Measurements from ENCODE around the gene CDKL2.
"Not testable (repeated sequence)": the region's sequence is repeated elsewhere in the genome, so short reads cannot be mapped to it uniquely, and the experiment has no call there.

Gene CDKL2

DNA sequence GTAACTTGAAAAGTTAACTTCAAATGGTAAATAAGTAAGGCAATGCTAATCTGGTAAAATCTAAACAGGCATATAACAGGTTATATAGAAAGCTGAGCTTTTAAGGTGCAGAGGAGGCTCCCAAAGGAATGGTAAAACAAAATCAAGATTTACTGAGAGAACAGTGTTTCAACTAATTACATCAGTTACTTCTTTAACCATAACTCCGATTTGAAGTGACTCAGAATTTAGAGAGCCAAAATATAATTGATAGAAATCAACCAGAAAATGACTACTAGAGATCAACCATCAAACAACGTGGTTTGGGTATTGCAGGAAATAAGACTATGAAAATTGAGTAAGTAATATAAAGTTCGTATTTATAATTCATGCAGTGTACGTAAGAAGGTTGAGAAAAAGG lies 36.0 kb upstream of the CDKL2 start:
- no peak for TF ChIP-seq CTCF (IDR thresholded peaks at IDR 0.05; ENCODE audit: borderline replicate concordance, extremely low read depth, low read length, poor library complexity, severe bottlenecking)
- no peak for TF ChIP-seq EZH2 (IDR thresholded peaks at IDR 0.05; ENCODE audit: borderline replicate concordance, low read depth, low read length, severe bottlenecking)
- H3K79me2 ChIP-seq (ENCODE audit: insufficient read depth, low read length) = peaks cover 99% of the 10 kb centered on the region
- no peak overlapping the region for H3K4me3 ChIP-seq (ENCODE audit: low read depth in 1 of 2, low read length in 2 of 2)
- no peaks in the 10 kb centered on the region for H3K27me3 ChIP-seq (ENCODE audit: insufficient read depth, low read length, poor library complexity)
- peaks cover 93% of the 10 kb centered on the region for H4K20me1 ChIP-seq (ENCODE audit: insufficient read depth, low read length)
- DNase-seq = no peak
- H3K27ac ChIP-seq (ENCODE audit: low read length) = no peak overlapping the region
- ATAC-seq (ENCODE audit: insufficient read depth, low read depth) = no peak
- no peak overlapping the region for H3K9ac ChIP-seq (ENCODE audit: low read depth, low read length)
- H3K4me1 ChIP-seq (ENCODE audit: insufficient read depth, low read length) = peaks cover 39% of the 10 kb centered on the region
- no peaks in the 10 kb centered on the region for H3K9me3 ChIP-seq (ENCODE audit: insufficient read depth, low read length, severe bottlenecking)
- H2AFZ ChIP-seq (ENCODE audit: low read depth, low read length) = no peak overlapping the region
- peak overlapping the region; percentile 40; the same call in 1 of the 2 replicates for H3K4me2 ChIP-seq (ENCODE audit: insufficient read depth, low read length)
- H3K36me3 ChIP-seq (ENCODE audit: insufficient read depth, low read length) = peaks cover 23% of the 10 kb centered on the region

DNA sequence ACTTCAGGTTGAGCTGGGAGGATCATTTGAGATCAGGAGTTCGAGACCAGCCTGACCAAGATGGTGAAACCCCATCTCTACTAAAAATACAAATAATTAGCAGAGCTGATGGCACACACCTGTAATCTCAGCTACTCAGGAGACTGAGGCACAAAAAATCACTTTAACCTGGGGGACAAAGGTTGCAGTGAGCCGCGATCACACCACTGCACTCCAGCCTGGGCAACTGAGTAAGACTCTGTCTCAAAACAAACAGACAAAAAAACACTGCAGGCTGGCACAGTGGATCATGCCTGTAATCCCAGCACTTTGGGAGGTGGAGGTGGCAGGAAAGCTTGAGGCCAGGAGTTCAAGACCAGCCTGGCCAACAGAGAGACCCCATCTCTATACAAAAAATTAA lies 34.3 kb upstream of the CDKL2 start:
- H3K9me3 ChIP-seq (ENCODE audit: insufficient read depth, low read length, severe bottlenecking); H3K4me3 ChIP-seq (ENCODE audit: low read depth in 1 of 2, low read length in 2 of 2); H2AFZ ChIP-seq (ENCODE audit: low read depth, low read length); ATAC-seq (ENCODE audit: insufficient read depth, low read depth); H3K27me3 ChIP-seq (ENCODE audit: insufficient read depth, low read length, poor library complexity); H3K4me2 ChIP-seq (ENCODE audit: insufficient read depth, low read length); H3K9ac ChIP-seq (ENCODE audit: low read depth, low read length); H3K27ac ChIP-seq (ENCODE audit: low read length); DNase-seq: not testable (repeated sequence)
- peaks cover 94% of the 10 kb centered on the region for H4K20me1 ChIP-seq (ENCODE audit: insufficient read depth, low read length)
- peaks cover 36% of the 10 kb centered on the region for H3K36me3 ChIP-seq (ENCODE audit: insufficient read depth, low read length)
- H3K79me2 ChIP-seq (ENCODE audit: insufficient read depth, low read length) = peaks cover 99% of the 10 kb centered on the region
- H3K4me1 ChIP-seq (ENCODE audit: insufficient read depth, low read length) = peaks cover 27% of the 10 kb centered on the region

DNA sequence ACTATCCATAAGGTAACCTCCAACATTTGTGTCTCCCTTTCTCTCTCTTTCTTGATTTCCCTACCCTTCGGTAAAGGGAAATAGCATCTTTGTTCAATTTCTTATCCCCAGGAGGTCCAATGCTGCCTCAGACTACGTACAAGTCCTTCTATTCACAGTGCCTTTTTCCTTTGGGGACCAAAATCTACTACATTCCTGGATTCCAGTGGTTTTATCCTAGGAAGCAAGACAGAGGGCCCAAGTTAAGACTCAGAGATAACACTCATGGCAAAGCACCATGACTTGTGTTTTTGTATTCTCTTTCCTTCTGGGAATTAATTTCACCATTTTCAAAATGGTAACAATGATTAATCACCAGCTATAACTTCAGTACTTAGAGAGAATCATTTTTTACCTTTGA lies 32.3 kb upstream of the CDKL2 start:
- Histone ChIP-seq H4K20me1 (ENCODE audit: insufficient read depth, low read length) (peaks cover 87% of the 10 kb centered on the region), H3K27ac (ENCODE audit: low read length) (no peak overlapping the region), H3K4me1 (ENCODE audit: insufficient read depth, low read length) (peaks cover 9% of the 10 kb centered on the region), H3K9ac (ENCODE audit: low read depth, low read length) (no peak overlapping the region), H3K4me2 (ENCODE audit: insufficient read depth, low read length) (no peak overlapping the region), H3K9me3 (ENCODE audit: insufficient read depth, low read length, severe bottlenecking) (no peaks in the 10 kb centered on the region), H2AFZ (ENCODE audit: low read depth, low read length) (no peak overlapping the region), H3K79me2 (ENCODE audit: insufficient read depth, low read length) (peaks cover 96% of the 10 kb centered on the region), H3K27me3 (ENCODE audit: insufficient read depth, low read length, poor library complexity) (no peaks in the 10 kb centered on the region), H3K36me3 (ENCODE audit: insufficient read depth, low read length) (peaks cover 54% of the 10 kb centered on the region), H3K4me3 (ENCODE audit: low read depth in 1 of 2, low read length in 2 of 2) (no peak overlapping the region)
- no peak for DNase-seq
- TF ChIP-seq CTCF (IDR thresholded peaks at IDR 0.05; ENCODE audit: borderline replicate concordance, extremely low read depth, low read length, poor library complexity, severe bottlenecking) (no peak), EZH2 (IDR thresholded peaks at IDR 0.05; ENCODE audit: borderline replicate concordance, low read depth, low read length, severe bottlenecking) (no peak)
- no peak for ATAC-seq (ENCODE audit: insufficient read depth, low read depth)

GRCh38 chr4:75660491-75660890 lies 30.2 kb upstream of the CDKL2 start:
- Histone ChIP-seq H3K4me2 (ENCODE audit: insufficient read depth, low read length) (no peak overlapping the region), H3K4me3 (ENCODE audit: low read depth in 1 of 2, low read length in 2 of 2) (no peak overlapping the region), H3K27me3 (ENCODE audit: insufficient read depth, low read length, poor library complexity) (no peaks in the 10 kb centered on the region), H4K20me1 (ENCODE audit: insufficient read depth, low read length) (peaks cover 75% of the 10 kb centered on the region), H3K79me2 (ENCODE audit: insufficient read depth, low read length) (peaks cover 92% of the 10 kb centered on the region), H3K9me3 (ENCODE audit: insufficient read depth, low read length, severe bottlenecking) (no peaks in the 10 kb centered on the region), H3K27ac (ENCODE audit: low read length) (no peak overlapping the region), H2AFZ (ENCODE audit: low read depth, low read length) (no peak overlapping the region), H3K9ac (ENCODE audit: low read depth, low read length) (no peak overlapping the region), H3K4me1 (ENCODE audit: insufficient read depth, low read length) (no peaks in the 10 kb centered on the region), H3K36me3 (ENCODE audit: insufficient read depth, low read length) (peaks cover 73% of the 10 kb centered on the region)
- ATAC-seq (ENCODE audit: insufficient read depth, low read depth) (no peak), DNase-seq (no peak)
- TF ChIP-seq EZH2 (IDR thresholded peaks at IDR 0.05; ENCODE audit: borderline replicate concordance, low read depth, low read length, severe bottlenecking) (no peak), CTCF (IDR thresholded peaks at IDR 0.05; ENCODE audit: borderline replicate concordance, extremely low read depth, low read length, poor library complexity, severe bottlenecking) (no peak)
